Measurements from ENCODE around the gene C1S.
A peak's percentile ranks its signal among the peaks of the same experiment; 100 is the strongest.

C1S gene

DNA sequence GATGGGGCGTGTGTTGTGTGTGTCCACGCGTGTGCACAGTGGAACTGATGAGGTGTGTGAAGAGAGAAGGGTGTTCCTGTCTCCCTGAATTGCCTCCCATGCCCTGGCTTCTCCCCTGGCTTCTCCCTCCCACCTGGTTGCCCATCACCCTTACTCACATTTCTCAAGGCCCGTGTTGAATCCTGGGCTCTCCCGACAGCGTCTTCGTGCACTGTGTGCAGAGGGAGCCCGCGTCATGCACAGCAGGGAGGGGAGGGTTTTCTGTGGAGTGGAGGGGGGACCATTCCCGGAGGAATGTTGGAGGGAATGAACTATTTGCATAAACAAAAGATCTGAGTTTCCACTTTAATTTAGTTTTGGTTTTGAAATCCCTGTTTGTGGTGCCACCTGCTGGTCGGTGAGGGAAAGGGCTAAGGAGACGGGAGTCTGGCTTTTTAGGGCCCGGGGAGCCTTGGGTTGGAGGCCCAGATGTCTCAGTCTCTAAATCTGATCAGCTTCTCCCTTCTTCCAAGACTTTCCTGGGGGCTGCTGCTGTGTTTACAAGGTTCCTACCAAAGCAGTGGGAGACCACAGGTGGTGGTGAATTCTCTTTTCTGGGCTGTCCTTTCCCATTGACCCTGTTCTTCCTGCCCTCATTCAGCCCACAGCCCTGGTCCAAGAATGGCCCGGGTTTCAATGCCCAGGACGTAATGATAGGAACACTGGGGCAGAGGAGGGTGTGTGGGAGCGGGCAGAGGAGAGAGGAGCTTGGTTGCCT, 31.9 kb downstream of the C1S start, which contains the start of gene C1R (continued):
- TF ChIP-seq, protein P1, sequence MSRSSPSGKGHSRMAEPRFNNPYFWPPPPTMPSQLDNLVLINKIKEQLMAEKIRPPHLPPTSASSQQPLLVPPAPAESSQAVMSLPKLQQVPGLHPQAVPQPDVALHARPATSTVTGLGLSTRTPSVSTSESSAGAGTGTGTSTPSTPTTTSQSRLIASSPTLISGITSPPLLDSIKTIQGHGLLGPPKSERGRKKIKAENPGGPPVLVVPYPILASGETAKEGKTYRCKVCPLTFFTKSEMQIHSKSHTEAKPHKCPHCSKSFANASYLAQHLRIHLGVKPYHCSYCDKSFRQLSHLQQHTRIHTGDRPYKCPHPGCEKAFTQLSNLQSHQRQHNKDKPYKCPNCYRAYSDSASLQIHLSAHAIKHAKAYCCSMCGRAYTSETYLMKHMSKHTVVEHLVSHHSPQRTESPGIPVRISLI (tag by site-specific recombination; IDR thresholded peaks at IDR 0.05) = no peak
- TF ChIP-seq SP7 (tag by site-specific recombination; IDR thresholded peaks at IDR 0.05) = 0 out of 2 replicates have a peak, but pooled peaks have one; percentile 9
- TF ChIP-seq, protein P2, sequence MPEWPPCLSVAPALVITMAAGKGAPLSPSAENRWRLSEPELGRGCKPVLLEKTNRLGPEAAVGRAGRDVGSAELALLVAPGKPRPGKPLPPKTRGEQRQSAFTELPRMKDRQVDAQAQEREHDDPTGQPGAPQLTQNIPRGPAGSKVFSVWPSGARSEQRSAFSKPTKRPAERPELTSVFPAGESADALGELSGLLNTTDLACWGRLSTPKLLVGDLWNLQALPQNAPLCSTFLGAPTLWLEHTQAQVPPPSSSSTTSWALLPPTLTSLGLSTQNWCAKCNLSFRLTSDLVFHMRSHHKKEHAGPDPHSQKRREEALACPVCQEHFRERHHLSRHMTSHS (tag by site-specific recombination; IDR thresholded peaks at IDR 0.05) = no peak
- no peak for TF ChIP-seq BCL11A (tag by site-specific recombination; IDR thresholded peaks at IDR 0.05; ENCODE audit: low read depth)
- TF ChIP-seq, protein P3, sequence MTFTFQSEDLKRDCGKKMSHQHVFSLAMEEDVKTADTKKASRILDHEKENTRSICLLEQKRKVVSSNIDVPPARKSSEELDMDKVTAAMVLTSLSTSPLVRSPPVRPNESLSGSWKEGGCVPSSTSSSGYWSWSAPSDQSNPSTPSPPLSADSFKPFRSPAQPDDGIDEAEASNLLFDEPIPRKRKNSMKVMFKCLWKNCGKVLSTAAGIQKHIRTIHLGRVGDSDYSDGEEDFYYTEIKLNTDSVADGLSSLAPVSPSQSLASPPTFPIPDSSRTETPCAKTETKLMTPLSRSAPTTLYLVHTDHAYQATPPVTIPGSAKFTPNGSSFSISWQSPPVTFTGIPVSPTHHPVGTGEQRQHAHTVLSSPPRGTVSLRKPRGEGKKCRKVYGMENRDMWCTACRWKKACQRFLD (tag by site-specific recombination; IDR thresholded peaks at IDR 0.05) = no peak
- TF ChIP-seq, protein P4, sequence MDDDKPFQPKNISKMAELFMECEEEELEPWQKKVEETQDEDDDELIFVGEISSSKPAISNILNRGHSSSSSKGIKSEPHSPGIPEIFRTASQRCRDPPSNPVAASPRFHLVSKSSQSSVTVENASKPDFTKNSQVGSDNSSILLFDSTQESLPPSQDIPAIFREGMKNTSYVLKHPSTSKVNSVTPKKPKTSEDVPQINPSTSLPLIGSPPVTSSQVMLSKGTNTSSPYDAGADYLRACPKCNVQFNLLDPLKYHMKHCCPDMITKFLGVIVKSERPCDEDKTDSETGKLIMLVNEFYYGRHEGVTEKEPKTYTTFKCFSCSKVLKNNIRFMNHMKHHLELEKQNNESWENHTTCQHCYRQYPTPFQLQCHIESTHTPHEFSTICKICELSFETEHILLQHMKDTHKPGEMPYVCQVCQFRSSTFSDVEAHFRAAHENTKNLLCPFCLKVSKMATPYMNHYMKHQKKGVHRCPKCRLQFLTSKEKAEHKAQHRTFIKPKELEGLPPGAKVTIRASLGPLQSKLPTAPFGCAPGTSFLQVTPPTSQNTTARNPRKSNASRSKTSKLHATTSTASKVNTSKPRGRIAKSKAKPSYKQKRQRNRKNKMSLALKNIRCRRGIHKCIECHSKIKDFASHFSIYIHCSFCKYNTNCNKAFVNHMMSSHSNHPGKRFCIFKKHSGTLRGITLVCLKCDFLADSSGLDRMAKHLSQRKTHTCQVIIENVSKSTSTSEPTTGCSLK (tag by site-specific recombination; IDR thresholded peaks at IDR 0.05) = no peak
- TF ChIP-seq, protein P5, sequence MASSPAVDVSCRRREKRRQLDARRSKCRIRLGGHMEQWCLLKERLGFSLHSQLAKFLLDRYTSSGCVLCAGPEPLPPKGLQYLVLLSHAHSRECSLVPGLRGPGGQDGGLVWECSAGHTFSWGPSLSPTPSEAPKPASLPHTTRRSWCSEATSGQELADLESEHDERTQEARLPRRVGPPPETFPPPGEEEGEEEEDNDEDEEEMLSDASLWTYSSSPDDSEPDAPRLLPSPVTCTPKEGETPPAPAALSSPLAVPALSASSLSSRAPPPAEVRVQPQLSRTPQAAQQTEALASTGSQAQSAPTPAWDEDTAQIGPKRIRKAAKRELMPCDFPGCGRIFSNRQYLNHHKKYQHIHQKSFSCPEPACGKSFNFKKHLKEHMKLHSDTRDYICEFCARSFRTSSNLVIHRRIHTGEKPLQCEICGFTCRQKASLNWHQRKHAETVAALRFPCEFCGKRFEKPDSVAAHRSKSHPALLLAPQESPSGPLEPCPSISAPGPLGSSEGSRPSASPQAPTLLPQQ (tag by site-specific recombination; IDR thresholded peaks at IDR 0.05) = peak; percentile 94
- 0 out of 2 replicates have a peak, but pooled peaks have one; percentile 7 for TF ChIP-seq SP2 (tag by site-specific recombination; IDR thresholded peaks at IDR 0.05)
- TF ChIP-seq ZNF654 (tag by site-specific recombination; IDR thresholded peaks at IDR 0.05; ENCODE audit: low read depth) = peak; percentile 87
- TF ChIP-seq GLI4 (tag by site-specific recombination; IDR thresholded peaks at IDR 0.05) = no peak

DNA sequence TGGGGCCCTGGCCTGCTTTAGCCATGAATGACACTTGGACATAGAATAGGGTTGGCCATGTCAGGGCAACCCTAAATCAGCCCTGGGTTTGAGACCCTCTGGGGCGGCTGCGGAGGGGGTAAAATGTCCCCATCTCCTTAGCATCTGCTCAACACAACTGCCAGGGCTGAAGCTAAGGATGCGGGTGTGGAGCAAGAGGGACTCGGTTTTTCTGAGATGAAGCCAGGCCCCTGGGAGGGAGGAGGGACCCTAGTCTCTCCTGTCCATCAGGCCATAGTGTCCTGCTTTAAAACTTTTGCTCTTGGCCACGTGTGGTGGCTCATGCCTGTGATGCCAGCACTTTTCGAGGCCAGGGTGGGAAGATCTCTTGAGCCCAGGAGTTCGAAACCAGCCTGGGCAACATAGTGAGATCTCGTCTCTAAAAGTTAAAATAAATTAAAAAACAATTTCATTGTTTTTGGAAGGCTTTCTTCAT, 32.5 kb downstream of the C1S start:
- no peaks in the 10 kb centered on the region for H3K36me3 ChIP-seq (ENCODE audit: control insufficient read depth in 2 of 2, insufficient read depth in 1 of 2, low read length in 2 of 2)
- no peak overlapping the region for H3K27ac ChIP-seq (ENCODE audit: extremely low read depth, low read depth, low read length)
- CTCF ChIA-PET = interaction anchor here (0.5 to 2.7 kb wide), 20 partner anchors 10 to 202 kb away, joined by 3 to 18 read pairs (median 4); partner anchors contain the start of genes C12orf57, C1RL, C1S and CLSTN3
- no peak overlapping the region for H3K4me3 ChIP-seq (ENCODE audit: low read depth, low read length)
- TF ChIP-seq MEIS1 (CRISPR knock-in tag; IDR thresholded peaks at IDR 0.05; ENCODE audit: borderline replicate concordance) (no peak), YY2 (tag by site-specific recombination; IDR thresholded peaks at IDR 0.05) (no peak)
- no peaks in the 10 kb centered on the region for H3K4me1 ChIP-seq (ENCODE audit: control insufficient read depth, insufficient read depth, low read length)
- POLR2A ChIA-PET = no interaction called here
- H3K9me3 ChIP-seq (ENCODE audit: control insufficient read depth, insufficient read depth, low read depth, low read length) = no peaks in the 10 kb centered on the region

DNA sequence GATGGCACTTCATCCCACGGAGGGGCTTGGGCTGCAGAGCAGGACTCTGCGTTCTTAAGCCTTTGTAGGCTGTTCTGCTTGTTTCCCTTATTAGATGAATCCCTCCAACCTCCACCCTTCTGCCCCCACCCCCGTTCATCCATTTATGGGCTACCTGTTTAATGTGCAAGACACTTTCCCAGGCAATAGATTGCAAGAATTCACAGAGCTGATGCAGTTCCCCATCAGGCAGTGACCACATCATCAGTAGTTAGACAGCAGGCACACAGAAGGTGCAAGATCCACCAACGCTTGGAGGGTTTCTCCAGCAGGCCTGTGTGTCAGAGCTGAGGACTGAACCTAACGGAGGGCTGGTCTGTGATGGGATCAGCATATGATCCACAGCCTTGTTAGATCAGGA, 33.0 kb downstream of the C1S start:
- peaks cover 0 to 1% of the 10 kb centered on the region in 2 experiments; a peak in 1 of 3 replicates for H3K36me3 ChIP-seq (ENCODE audit: control insufficient read depth in 2 of 2, insufficient read depth in 1 of 2, low read length in 2 of 2)
- no peak overlapping the region for H3K4me3 ChIP-seq (ENCODE audit: low read depth, low read length)
- TF ChIP-seq ZNF112 (tag by site-specific recombination; IDR thresholded peaks at IDR 0.05) (no peak), ZNF248 (tag by site-specific recombination; IDR thresholded peaks at IDR 0.05) (no peak), ZNF324 (tag by site-specific recombination; IDR thresholded peaks at IDR 0.05) (no peak), ZNF302 (tag by site-specific recombination; IDR thresholded peaks at IDR 0.05; ENCODE audit: low read depth) (no peak)
- no peaks in the 10 kb centered on the region for H3K9me3 ChIP-seq (ENCODE audit: control insufficient read depth, insufficient read depth, low read depth, low read length)
- no peaks in the 10 kb centered on the region for H3K4me1 ChIP-seq (ENCODE audit: control insufficient read depth, insufficient read depth, low read length)
- ChIA-PET CTCF (interaction anchor here (0.5 to 2.7 kb wide), 10 partner anchors 14 to 202 kb away, joined by 3 to 18 read pairs (median 4); partner anchors contain the start of genes C12orf57, C1RL, C1S and RNU7-1), POLR2A (no interaction called here)
- no peak overlapping the region for H3K27ac ChIP-seq (ENCODE audit: extremely low read depth, low read depth, low read length)

Data from HEK293 (cell line).